Neuronal stem cell (in vitro differentiated cells): ENCODE measurements around the gene GALT. TPM values are rescaled to one million over a fixed set of nuclear protein-coding genes. Genes with fewer than 3 reads are reported as not detected.

ENCODE experiments used
- DNase-seq: peaks from one replicate; pipeline ENCODE4 v3.0.0-alpha.2; 2013; ENCODE audit warnings: low spot score
- H2AFZ ChIP-seq: one replicate; pipeline ENCODE4 v1.6.1; 2013; ENCODE audit warnings: mild to moderate bottlenecking, low read length, inconsistent platforms
- H2AK5ac ChIP-seq: 2 replicates; pipeline ENCODE4 v1.6.1; 2013; ENCODE audit warnings: low read depth, mild to moderate bottlenecking, inconsistent platforms, low read length, moderate library complexity, mixed read lengths
- H2BK120ac ChIP-seq: 2 replicates; pipeline ENCODE4 v1.6.1; 2013; ENCODE audit warnings: low read depth, mild to moderate bottlenecking, inconsistent platforms, low read length, moderate library complexity, mixed read lengths
- H2BK12ac ChIP-seq: one replicate; pipeline ENCODE4 v1.6.1; 2013; ENCODE audit warnings: low read length, inconsistent platforms
- H2BK15ac ChIP-seq: 2 replicates; pipeline ENCODE4 v1.6.1; 2013; ENCODE audit warnings: mild to moderate bottlenecking, low read length, inconsistent platforms, mixed read lengths
- H2BK5ac ChIP-seq: one replicate; pipeline ENCODE4 v1.6.1; 2013; ENCODE audit warnings: inconsistent platforms, mild to moderate bottlenecking, low read length, moderate library complexity
- H3K14ac ChIP-seq: one replicate; pipeline ENCODE4 v1.6.1; 2013; ENCODE audit warnings: low read length, inconsistent platforms
- H3K18ac ChIP-seq: 2 replicates; pipeline ENCODE4 v1.6.1; 2013; ENCODE audit warnings: low read length, inconsistent platforms
- H3K23ac ChIP-seq: 2 replicates; pipeline ENCODE4 v1.6.1; 2013; ENCODE audit warnings: low read depth, mild to moderate bottlenecking, mixed read lengths, low read length, inconsistent platforms; ENCODE audit not compliant: poor library complexity
- H3K27ac ChIP-seq: replicated peaks from 3 replicates; pipeline ENCODE4 v1.5.1; 2013; ENCODE audit warnings: low read length, inconsistent platforms
- H3K27me3 ChIP-seq, 3 experiments: 2 replicates each; pipeline ENCODE4 v1.6.1; 2013; ENCODE audit warnings: low read length in 3 of 3, mild to moderate bottlenecking in 2 of 3, inconsistent platforms in 1 of 3, low read depth in 1 of 3, mixed read lengths in 1 of 3, moderate library complexity in 1 of 3; ENCODE audit not compliant: control insufficient read depth in 3 of 3, insufficient read depth in 3 of 3
- H3K36me3 ChIP-seq, 2 donors: replicated peaks in 1 of 2; 2 replicates each; pipeline ENCODE4 v1.6.1; 2013; ENCODE audit warnings: low read length in 2 of 2; ENCODE audit not compliant: control insufficient read depth in 2 of 2, insufficient read depth in 2 of 2
- H3K4ac ChIP-seq: 2 replicates; pipeline ENCODE4 v1.6.1; 2013; ENCODE audit warnings: inconsistent platforms, mild to moderate bottlenecking, low read length, moderate library complexity
- H3K4me1 ChIP-seq, 2 donors: 1 replicate in 1 of 2; 2 replicates in 1 of 2; pipeline ENCODE4 v1.6.1; 2013; ENCODE audit warnings: low read length in 2 of 2, low read depth in 1 of 2; ENCODE audit not compliant: control insufficient read depth in 2 of 2, insufficient read depth in 1 of 2
- H3K4me2 ChIP-seq: one replicate; pipeline ENCODE4 v1.6.1; 2013; ENCODE audit warnings: mild to moderate bottlenecking, low read length, inconsistent platforms; ENCODE audit not compliant: insufficient read depth, poor library complexity, severe bottlenecking
- H3K4me3 ChIP-seq, 2 donors: 2 replicates each; pipeline ENCODE4 v1.5.1; 2013; ENCODE audit warnings: low read length in 2 of 2, mild to moderate bottlenecking in 2 of 2, inconsistent platforms in 1 of 2, moderate library complexity in 1 of 2
- H3K79me1 ChIP-seq: one replicate; pipeline ENCODE4 v1.6.1; 2013; ENCODE audit warnings: low read depth, mild to moderate bottlenecking, inconsistent platforms, low read length, moderate library complexity
- H3K9ac ChIP-seq: one replicate; pipeline ENCODE4 v1.6.1; 2013; ENCODE audit warnings: mild to moderate bottlenecking, low read depth, low read length, inconsistent platforms; ENCODE audit not compliant: poor library complexity
- H3K9me3 ChIP-seq, 2 donors: replicated peaks in 1 of 2; 2 replicates each; pipeline versions ENCODE3 to v1.6.1; 2013; ENCODE audit warnings: low read length in 2 of 2, mild to moderate bottlenecking in 2 of 2, inconsistent platforms in 1 of 2, low read depth in 1 of 2, mixed read lengths in 1 of 2, moderate library complexity in 1 of 2; ENCODE audit not compliant: control insufficient read depth in 2 of 2, insufficient read depth in 1 of 2
- H4K8ac ChIP-seq: one replicate; pipeline ENCODE4 v1.6.1; 2013; ENCODE audit warnings: low read depth, mild to moderate bottlenecking, inconsistent platforms, low read length, moderate library complexity
- H4K91ac ChIP-seq: one replicate; pipeline ENCODE4 v1.6.1; 2013; ENCODE audit warnings: low read length, low read depth, mild to moderate bottlenecking, inconsistent platforms; ENCODE audit not compliant: poor library complexity
- WGBS, 2 donors: extraction: QIAGEN DNeasy Blood & Tissue Kit; methylation state at CpG; one replicate each; pipeline ENCODE4 v1.1.7; 2013; ENCODE audit warnings: missing lambda C conversion rate in 2 of 2, mixed read lengths in 1 of 2; ENCODE audit not compliant: insufficient read length in 2 of 2, insufficient replicate concordance in 1 of 2; ENCODE audit errors: extremely low coverage in 2 of 2; 5-methylcytosine and 5-hydroxymethylcytosine counted together
- small RNA-seq: library from polyadenylated mRNA; stranded (forward); fragments of <200 nt; extraction: miRNeasy Mini kit (QIAGEN cat#:217004); gene quantifications from one replicate; pipeline ENCODE3, GENCODE V24; 2013; ENCODE audit not compliant: insufficient read depth

The GALT gene

DNA sequence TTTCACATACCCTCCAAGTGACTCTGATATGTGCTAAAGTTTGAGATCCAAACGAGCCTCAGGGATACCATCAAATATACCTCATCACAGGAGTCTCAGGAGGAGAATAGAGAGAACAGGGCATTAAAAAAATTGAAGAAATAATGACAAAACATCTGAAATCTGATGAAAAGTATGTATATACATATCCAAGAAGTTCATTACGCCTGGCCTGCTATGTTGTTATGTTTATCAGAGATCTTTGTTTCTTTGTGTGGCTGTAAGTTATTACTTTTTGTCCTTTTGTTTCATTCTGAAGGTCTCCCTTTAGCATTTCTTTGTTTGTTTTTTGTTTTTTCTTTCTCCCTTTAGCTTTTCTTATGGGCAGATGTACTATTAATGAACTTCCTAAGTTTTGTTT lies 47.1 kb downstream of the GALT start:
- Histone ChIP-seq H3K36me3 (no peaks in the 10 kb centered on the region), H3K27ac (no peak overlapping the region), H2BK5ac (no peak overlapping the region), H3K79me1 (no peaks in the 10 kb centered on the region), H3K4me1 (no peaks in the 10 kb centered on the region), H3K14ac (no peak overlapping the region), H2BK120ac (no peak overlapping the region), H4K8ac (no peak overlapping the region), H3K23ac (no peak overlapping the region), H2BK15ac (no peak overlapping the region), H3K18ac (no peak overlapping the region), H3K4ac (no peak overlapping the region), H3K9me3 (peaks cover 0 to 2% of the 10 kb centered on the region in 2 donors), H3K4me2 (no peak overlapping the region), H2BK12ac (no peak overlapping the region), H4K91ac (no peak overlapping the region), H2AFZ (no peak overlapping the region), H3K4me3 (no peak overlapping the region), H3K9ac (no peak overlapping the region), H2AK5ac (no peak overlapping the region), H3K27me3 (peaks cover 0 to 25% (median 0%) of the 10 kb centered on the region in 3 experiments)
- DNase-seq = no peak
- WGBS, 2 donors = no CpG with 5 or more reads among the region's 2 CpGs

DNA sequence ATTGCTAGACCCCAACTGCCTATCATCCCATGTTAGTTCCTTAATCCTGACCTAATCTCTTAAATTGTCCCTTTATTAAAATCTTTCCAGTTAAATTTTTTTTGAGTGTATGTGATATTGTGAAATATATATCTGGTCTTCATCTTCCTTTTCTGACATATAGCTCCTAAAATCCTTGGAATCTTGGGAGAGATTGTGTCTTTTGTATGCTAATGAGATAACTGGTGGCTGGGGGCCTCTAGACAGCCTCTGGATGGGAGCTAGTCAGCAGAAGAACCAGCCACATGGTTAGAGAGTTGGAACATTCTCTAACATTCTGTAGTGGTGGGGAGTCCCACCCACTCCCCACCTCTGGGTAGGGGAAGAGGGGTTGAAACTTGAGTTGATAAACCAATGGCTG lies 48.3 kb downstream of the GALT start:
- Histone ChIP-seq H3K14ac (no peak overlapping the region), H3K36me3 (no peaks in the 10 kb centered on the region), H2BK12ac (no peak overlapping the region), H2BK5ac (no peak overlapping the region), H3K4me3 (no peak overlapping the region), H3K4ac (no peak overlapping the region), H3K23ac (no peak overlapping the region), H4K91ac (no peak overlapping the region), H3K9me3 (peaks cover 0 to 2% of the 10 kb centered on the region in 2 donors), H2BK120ac (no peak overlapping the region), H4K8ac (no peak overlapping the region), H3K18ac (no peak overlapping the region), H3K27me3 (peaks cover 0 to 37% (median 4%) of the 10 kb centered on the region in 3 experiments), H3K4me2 (no peak overlapping the region), H2AFZ (no peak overlapping the region), H3K4me1 (no peaks in the 10 kb centered on the region), H3K27ac (no peak overlapping the region), H3K79me1 (no peaks in the 10 kb centered on the region), H3K9ac (no peak overlapping the region), H2AK5ac (no peak overlapping the region), H2BK15ac (no peak overlapping the region)
- DNase-seq = no peak

Small RNA genes within 50 kb of the gene (small RNA-seq; reads per million reads assigned to genes)
- not detected for gene CCL27
